HUDEP-2 (cell line): ENCODE measurements around the gene DCAF10.
"Not testable (repeated sequence)": the region's sequence is repeated elsewhere in the genome, so short reads cannot be mapped to it uniquely, and the experiment has no call there.

ENCODE experiments used
- DNase-seq, 76 experiments: peaks; one replicate each; lab custom pipeline; 2025; ENCODE audit not compliant: unreplicated experiment in 76 of 76; lab: John Stamatoyannopoulos, UW

DCAF10 gene

DNA sequence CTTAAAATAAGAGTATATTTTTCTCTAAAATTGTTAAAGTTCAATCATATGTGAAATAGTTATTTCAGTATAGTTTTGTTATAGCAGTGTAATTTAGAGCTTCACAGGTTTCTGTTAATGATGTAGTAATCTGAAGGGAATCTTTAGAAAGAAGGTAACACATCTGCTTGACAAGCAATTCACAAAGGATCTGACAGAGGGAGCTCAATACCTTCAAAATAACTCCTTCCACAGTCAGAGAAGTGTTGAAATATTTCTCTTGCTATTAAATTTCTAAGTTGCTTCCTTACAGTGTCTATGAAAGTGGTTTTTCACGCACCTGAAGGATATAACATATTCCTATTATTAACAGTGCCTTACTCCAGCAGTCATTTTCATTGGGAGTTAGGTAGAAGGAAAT is 58.4 kb downstream of the DCAF10 start:
- peak in 1 of 76 experiments; percentile 3 for DNase-seq

DNA sequence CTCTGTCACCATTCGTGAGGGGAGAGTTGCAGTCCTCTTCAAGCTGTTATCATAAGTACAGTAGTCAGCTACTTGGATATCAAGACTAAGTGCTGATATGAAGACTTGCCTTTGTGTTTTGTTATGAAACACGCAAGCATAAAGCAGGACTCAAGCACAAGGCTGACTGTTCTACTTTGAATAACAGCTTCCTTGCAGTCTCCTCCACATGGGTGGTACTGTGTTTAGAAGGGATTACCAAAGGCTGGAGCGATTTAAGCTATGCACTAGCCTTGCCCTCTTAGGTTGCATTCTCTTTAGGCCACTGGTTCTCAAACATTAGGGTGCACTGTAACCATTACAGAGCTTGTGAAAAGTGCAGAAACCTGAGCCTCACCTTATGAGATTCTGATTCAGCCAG is 61.9 kb downstream of the DCAF10 start:
- DNase-seq: no peak

DNA sequence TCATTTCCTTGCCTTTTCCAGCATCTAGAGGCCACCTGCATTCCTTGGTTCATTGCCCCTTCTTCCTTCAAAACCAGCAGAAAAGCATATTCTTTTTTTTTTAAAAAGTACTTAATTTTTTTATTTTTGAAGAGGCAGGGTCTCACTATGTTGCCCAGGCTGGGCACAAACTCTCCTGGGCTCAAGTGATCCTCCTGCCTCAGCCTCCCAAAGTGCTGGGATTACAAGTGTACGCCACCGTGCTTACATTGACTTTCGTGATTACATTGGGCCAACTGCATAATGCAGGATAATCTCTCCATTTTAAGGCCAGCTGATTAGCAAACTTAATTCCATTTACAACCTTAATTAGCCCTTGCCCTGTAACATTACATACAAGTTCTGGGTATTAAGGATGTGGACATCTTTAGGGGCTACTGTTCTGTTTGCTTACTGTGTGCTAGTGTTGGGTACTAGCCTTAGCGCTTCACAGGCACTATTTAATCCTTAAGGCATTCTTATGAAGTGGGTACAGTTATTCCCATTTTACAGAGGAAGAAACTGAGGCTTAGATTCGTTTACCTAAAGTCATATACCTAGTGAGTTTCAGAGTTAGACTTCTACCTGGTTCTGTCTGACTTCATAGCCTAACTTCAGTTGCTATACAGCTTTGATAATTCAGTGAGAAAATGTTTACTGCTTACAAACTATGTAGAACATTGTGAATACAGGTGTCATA is 69.6 kb downstream of the DCAF10 start:
- no peak for DNase-seq

DNA sequence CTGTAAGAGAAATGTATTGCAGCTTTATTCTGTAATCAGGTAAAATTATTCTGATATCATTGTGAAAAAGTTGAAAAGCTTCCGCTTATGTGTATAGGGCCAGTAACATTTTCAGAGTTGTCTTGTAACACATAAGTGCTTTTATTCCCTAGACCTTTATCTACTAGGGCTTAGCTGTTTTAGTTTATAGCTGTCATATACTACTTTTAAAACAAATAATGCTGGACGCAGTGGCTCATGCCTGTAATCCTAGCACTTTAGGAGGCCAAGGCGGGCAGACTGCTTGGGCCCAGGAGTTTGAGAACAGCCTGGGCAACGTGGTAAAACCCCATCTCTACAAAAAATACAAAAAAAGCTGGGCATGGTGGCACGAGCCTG is 70.2 kb downstream of the DCAF10 start:
- no peak for DNase-seq

DNA sequence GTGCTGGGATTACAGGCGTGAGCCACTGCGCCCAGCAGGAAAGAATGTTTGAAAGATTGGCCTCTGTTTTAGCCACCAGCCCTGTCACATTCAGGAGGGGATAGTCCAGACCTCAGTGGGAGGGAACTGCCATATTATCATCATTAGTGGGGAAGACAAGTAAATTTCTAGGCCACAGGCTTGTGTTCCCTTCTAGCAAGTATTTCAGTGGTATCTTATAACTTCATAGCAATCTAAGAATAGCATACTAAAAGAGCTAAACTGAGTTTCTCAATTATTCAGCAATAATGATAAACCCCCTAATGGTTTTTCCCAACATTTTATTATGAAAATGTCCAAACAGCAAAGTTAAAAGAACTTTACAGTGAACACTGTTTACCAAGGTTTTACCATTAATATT is 73.4 kb downstream of the DCAF10 start:
- DNase-seq: no peak

DNA sequence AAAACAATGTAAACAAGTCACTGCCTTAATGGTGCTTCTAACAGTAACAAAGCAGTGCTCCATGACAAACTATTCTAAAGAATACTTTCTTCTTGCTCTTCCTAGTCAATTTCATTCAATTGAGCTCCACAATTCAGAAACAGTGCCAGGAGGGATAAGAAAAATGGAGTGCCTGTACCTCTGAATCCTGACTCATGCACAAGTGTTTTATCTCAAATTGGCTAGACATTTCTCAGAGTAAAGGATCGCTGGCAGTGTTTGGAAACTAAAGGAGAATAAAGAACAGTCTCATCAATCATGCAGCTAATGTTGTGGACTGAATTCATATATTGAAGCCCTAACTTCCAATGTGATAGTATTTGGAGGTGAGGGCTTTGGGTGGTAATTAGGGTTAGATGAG is 75.8 kb downstream of the DCAF10 start:
- DNase-seq: no peak

DNA sequence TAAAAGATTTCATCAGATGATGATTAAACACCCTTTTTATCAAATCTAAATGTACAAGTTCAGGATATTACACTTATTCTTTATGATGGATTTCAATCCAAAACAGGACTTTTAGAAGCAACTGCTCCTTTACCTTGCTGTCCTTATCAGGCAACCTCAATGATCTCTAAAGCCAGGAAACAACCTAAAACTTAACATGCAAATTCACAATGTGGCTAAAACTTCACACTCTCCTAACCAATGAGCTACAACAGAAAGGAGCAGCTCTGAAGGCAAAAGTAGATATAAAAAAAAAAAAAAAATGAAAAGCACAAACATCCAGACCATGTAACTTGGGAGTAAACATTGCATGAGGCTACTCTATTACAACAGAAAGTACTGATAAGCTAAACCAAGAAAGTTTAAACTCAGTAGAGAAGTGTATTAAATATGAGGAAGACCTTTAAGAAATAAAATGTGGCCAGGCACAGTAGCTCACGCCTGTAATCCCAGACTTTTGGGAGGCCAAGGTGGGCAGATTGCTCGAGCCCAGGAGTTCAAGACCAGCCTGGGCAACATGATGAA is 80.4 kb downstream of the DCAF10 start:
- no peak for DNase-seq

DNA sequence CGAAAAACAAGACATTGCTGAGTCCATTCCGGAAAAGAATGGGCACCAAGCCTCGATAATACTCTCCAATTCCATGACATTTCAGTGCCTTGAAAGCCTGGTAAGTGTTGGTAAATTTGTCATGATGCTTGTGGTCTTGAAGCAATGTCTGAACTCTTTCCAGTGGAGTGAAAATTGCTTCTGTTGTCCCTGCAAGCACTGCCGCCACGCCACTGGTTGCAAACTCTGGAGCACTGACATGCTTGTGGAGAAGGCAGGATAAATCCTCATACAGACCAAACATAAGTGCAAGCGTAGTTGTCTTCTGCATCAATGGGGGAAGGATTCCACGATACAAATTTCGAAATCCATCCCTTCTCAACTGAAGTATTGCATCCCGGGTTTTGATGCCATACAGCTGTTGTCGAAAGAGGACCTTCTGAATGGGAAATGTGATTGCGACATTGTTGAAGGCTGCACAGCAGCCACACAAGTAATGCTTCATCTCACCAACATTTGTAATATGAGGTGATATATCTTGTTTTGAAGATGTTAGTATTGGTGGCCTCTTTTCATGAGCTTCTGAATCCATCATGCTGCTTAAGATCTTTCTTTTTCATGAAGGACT is 87.5 kb downstream of the DCAF10 start:
- not testable (repeated sequence) for DNase-seq

DNA sequence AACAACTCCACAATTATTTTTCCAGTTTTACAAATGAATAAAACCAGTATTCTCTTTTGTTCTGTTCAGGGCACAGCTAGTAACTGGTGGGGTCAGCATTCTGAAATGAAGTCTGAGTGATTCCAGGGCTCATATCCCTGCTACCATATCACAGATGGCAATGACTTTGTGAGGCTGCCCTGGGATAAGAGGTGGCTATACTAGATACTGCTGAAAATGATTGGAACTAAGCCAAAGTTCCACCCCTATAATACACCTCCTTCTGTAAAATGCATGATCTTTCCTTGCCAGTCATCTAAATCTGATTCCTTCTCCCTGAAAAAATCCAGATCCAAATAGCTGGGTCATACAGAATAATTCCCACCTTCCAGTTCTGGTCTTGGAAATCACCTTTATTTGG is 88.9 kb downstream of the DCAF10 start:
- peak in 9 of 76 experiments; percentile 10 to 44 (median 21) for DNase-seq

DNA sequence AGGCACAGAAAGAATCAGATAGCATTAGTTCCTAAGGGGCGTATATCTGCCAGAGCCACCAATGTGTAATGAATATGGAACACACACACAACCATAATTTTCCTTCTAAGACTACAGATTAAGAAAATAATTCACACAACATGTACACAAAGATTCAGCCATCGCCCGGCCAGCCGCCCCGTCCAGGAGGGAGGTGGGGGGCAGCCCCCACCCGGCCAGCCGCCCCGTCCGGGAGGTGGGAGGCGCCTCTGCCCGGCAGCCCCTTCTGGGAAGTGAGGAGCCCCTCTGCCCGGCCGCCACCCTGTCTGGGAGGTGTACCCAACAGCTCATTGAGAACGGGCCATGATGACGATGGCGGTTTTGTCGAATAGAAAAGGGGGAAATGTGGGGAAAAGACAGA is 90.4 kb downstream of the DCAF10 start:
- DNase-seq: not testable (repeated sequence)

DNA sequence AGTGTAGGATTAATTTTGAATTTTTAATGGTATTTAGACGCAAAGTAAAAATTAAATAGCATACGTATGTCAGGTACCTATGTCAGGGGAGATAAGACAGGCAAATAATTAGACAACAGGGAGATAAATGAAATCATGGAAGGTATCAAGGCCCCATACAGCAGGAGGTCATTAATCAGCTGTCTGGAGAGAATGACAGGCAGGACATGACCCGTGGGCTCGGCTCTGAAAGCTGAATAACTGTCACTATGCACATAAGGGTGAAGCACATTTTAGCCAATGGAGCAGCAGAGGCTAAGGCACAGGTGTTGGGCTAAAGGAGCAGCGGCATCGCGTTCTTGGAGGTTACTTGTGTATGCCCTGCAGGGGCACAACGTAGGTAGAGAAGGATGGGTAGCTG is 91.5 kb downstream of the DCAF10 start:
- no peak for DNase-seq

DNA sequence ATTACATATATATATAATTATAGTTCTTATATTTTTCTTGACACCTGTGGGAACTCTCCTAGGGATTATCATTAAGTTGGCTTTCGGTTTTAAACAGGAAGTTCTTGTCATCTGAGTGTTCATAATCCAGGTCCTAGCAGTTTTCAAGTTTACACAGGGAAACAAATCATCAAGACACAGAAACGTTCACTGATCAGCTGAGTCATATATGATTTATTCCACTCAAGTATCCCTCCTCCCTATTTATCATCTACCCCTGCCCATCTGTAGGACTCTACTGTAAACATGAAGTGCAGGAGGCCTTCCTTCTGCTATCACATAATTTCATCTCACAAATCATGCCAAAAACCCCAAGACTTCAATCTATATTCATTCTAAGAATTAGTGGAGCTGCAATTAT is 97.1 kb downstream of the DCAF10 start:
- DNase-seq: no peak

DNA sequence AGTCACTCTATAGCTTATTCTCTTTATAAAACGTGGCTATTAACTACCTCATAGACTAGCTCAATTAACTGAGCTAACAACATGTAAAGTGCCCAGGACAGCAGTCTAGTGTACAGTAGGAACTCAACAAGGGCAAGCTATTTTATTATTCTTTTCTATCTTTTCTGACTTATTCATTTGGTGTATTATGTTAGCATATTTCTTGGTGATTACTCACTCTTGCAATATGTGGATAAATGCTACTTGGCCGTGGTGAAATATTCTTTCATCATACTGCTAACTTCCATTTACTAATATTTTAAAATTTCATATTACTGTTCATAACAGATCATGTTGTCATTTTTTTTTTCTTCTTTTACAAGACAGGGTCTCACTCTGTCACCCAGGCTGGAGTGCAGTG is 98.4 kb downstream of the DCAF10 start:
- no peak for DNase-seq

DNA sequence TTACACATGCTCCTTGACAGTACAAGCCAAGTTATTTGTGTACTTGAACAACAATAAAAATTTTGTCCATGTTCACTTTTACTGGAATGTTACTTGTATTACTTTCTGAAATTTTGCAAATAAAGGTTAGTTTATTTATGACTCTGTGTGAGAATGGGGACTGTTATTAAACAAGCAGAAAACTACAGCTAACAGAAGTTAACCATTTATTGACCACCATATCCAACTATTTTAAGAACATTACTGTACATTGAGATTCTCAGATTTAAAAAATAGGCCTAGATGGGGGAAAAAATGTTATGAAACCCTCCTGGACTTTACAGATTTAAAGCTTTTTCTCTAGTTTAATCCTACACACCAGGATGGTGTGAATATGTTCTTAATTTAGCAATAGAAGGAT is 101.5 kb downstream of the DCAF10 start:
- DNase-seq: no peak

DNA sequence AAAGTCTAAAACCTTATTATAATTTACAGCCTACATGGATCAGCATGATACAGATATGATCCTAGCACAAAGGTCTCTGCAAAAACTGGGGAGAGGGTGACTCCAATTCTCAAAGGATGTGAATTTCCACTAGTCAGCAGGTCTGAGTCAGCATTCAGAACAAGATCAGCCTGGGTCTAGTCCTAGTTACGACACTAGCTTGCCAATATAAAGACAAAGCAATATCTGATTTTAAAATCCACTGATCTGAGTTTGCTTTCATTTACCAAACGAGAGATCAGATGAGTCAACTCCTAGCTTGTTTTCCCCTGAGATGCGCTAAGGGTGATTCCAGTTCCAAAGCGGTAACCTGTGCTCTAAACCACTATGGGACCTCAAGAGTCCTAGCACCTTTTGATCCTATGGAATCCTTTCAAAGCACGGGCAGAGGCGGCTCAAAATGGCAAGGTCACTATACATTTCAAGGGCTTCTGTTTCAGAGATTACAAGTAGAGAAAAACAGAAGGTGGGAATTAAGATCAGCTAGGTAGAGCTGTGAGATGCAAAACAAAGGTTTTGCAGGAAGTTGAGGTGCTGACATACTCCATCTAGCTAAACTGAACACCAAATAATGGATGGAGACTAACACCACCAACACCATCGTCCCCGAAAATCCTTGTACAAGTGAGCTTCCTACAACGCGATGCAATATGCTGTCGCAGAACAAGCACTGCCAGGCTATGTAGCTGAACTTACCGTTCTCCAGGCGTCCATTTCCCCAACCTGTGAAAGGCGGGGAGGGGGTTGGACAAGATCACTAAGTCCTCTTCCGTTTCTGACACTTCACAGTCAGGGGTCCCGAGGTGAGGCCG is 102.4 kb downstream of the DCAF10 start:
- peak in 14 of 76 experiments; percentile 2 to 41 (median 18) for DNase-seq

DNA sequence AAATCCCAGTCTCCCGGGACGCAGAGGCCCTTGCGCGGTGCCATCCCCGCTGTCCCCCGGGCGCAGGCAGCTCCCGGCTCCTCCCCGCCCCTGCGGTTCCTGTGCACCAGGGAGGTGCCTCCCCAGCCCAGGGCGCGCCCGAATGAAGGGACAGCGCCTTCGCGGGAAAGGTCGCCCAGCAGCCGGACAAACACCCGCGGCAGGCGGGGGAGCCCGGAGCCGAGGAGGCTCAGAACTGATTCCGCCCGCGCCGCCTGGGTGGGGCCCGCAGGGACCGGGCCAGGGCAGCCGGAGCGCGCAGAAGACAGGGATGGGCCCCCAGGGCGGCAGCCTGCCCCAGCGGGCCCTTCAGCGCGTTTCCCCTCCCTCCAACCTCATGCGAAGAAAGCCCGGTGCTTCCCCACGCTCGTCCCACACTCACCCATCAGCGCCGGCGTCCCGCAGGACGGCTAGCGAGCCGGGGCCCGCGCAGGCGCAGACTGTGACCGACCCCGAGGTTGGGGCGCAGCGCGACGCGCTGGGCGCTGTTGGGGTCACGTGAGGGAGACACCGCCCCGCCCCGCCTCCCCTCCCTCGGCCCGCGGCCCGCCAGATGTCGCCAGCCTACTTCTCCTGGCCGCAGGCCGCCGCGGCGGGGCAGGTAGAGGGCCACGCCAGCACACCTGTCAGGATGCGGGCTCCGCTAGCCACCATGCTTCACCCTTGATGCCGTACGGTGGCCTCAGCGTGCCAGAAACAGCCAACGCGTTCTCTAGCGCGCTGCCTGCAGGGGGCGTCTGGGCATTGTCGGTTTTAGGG is 103.2 kb downstream of the DCAF10 start, which contains the start of gene SLC25A51:
SLC25A51 (minus strand) TSS at position 481 of the 798 bp plus-strand sequence. CDS start 15,577 bp downstream, outside the sequence.
- DNase-seq: peak in 73 of 76 experiments; percentile 38 to 93 (median 81)

DNA sequence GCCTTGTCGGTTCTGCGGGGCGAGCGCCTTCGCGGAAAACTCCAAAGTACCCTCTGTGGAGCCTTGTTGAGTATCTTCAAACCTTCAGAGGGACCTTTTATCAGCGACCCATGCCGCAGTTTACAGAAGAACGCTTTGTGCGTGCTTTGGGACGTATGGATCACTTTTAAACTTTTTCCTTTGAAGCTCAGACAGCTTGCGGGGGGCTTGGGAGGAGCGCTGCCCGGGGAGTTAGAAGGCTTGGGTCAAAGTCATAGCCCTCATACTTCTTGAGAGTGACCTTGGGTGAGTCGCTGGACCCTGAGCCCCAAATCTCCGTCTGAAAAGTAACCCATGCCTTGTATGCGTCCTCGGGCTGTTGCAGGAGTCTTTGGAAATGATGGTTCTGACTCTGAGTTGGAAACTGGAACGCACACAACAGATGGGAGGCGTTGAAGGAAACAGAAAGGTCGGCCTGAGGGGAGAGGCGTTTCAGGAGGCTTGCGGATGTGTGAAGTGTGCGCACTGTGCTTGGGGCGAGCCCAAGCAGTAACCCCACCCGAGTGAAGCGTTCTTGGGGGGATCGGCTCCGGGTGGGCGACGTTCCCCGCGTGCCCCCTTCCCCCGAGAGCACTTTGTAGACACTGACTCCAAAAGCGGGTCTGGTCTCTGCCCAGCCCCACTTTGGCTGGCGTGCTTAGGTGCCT is 104.0 kb downstream of the DCAF10 start:
- no peak for DNase-seq

DNA sequence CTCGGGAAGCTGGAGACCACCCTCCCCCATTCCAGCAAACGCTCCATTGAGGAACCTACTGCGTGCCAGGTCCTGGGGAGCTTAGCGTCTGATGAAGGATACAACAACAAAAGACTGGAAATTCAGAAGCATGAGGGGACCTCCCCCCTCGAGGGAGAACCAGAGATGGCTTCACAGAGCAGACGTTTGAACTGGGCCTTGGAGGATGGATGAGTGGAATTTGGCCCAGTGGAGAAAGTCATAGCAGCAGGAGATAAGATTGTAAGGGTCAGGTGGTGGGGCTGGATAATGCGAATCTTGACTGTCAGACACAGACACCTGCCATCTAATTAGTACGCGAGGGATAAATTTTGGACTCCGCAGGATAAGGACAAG is 104.5 kb downstream of the DCAF10 start:
- DNase-seq: peak in 1 of 76 experiments; percentile 14

DNA sequence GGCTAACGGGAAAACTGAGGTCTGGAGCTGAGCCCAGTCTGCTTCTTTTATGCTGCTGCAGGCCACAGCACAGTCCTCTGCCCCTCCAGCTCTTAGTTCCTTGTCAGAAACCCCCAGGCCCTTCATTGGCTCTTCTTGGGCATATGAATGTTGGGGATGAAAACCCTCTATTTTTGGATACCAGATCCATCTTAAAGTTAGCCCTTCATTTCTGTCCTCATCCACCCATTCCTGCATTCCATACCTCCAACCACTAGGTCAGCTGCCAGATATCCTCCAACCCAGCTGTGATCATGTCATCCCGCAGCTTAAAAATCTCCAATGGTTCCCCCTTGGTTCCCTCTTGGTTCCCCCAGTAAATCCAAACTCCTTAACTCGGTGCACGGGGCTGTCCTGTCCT is 105.2 kb downstream of the DCAF10 start:
- no peak for DNase-seq
